ENCODE results near the gene CACNA1A.
"Not testable (repeated sequence)": the region's sequence is repeated elsewhere in the genome, so short reads cannot be mapped to it uniquely, and the experiment has no call there.

Gene CACNA1A

DNA sequence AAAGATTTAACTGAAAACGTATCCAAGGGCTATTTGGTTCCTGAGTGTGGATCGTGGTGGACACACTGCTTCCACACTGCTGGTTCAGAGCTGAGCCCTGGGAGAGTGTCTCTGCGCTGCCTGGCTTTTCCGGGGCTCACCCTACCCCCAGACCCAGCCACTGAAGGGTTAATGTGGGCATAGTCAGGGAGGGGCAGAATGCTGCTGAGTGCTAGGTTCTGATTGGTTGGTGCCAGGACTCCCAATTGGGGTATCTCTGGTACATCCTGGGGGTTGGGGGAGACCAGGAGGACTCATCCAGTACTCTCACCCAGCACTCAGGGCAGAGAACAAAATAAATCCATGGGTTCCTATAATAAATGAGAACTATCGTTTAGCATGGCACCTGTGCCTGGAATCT is 142.3 kb downstream of the CACNA1A start:
- no peak for DNase-seq (ENCODE audit: low spot score)

- DNase-seq (ENCODE audit: low spot score): no peak
Observed at GRCh38 chr19:13363245-13363644, 143.0 kb downstream of the CACNA1A start.

GRCh38 chr19:13362668-13363067 is 143.6 kb downstream of the CACNA1A start:
- no peak for DNase-seq (ENCODE audit: low spot score)

DNA sequence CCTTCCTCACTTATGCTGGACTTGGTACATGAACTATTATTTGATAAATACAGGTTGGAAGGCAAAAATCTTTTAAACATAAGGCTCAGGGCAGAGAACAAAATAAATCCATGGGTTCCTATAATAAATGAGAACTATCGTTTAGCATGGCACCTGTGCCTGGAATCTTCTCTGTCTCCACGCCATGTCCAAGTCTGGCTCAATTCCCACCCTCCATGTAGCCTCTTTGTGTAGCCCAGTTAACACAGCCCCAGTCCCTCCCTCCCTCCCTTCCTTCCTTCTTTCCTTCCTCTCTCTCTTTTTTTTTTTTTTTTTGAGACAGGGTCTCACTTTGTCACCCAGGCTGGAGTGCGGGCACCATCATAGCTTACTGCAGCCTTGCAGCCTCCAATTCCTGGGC is 144.6 kb downstream of the CACNA1A start:
- DNase-seq (ENCODE audit: low spot score): not testable (repeated sequence)

DNA sequence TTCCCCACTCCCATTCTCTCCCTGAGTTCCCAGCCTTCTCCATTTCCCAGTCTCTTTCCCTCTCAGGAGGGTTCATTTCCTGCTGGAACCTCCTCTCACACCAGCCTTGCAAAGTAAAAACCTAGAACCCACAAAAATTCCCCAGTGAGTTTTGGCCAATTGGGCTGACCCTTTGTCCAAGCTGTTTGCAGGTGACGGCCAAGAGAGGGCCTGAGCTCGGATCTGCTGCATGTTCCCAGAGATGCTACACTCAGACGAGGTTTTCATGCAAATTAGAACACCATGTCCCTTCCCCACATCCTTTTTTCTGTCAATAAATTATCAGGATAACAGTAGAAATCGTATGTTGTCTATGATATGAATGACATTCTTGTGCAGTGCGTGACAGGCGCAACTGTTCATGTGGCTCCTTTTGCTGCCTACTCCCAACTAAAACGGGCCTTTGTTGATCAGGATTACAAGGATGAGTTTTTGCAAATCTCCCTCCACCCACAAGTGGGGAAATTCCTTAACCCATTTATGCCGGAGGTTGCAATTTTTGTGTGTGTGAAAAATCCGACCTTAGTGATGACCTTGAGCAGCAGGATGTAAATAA is 149.5 kb downstream of the CACNA1A start:
- no peak for DNase-seq (ENCODE audit: low spot score)

DNA sequence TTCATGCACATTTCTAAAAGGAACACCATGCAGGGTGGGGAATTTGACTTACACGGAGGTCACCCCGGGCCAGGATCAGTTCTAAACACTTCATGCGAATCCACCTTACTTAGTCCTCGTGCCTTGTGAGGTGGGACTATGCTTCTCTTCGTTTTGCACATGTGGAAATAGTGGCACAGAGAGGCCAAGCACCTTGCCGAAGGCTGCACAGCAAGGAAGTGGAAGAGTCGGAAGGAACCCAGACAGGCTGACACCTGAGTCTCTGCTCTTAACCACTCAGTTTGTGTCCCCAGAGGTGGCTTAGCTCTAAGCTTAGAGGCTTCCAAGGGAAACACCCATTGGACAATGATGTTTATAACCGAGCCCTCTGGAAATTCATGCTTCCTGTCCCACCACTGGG is 150.1 kb downstream of the CACNA1A start:
- no peak for DNase-seq (ENCODE audit: low spot score)

- no peak for DNase-seq (ENCODE audit: low spot score)
Observed at GRCh38 chr19:13355356-13355755, 150.9 kb downstream of the CACNA1A start.

DNA sequence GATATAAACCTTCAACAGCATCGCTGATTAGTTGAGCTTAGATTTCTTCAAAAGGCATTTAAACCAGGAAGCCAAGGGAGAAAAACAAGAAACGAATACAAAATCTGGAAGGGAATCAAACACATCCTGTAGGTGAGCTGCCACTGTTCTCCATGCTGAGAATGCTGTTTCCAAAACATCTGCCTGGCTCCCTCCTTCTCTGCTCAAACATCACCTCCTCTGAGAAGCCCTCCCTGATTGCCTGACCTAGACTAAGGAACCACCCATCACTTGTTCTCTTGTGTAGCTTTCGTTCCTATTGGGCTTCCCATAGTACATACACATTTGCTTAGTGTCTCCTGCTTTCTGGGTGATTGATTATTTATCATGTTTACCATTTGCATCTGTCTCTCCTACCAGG is 152.7 kb downstream of the CACNA1A start:
- no peak for DNase-seq (ENCODE audit: low spot score)

- no peak for DNase-seq (ENCODE audit: low spot score)
Observed at GRCh38 chr19:13350759-13351158, 155.5 kb downstream of the CACNA1A start.

DNA sequence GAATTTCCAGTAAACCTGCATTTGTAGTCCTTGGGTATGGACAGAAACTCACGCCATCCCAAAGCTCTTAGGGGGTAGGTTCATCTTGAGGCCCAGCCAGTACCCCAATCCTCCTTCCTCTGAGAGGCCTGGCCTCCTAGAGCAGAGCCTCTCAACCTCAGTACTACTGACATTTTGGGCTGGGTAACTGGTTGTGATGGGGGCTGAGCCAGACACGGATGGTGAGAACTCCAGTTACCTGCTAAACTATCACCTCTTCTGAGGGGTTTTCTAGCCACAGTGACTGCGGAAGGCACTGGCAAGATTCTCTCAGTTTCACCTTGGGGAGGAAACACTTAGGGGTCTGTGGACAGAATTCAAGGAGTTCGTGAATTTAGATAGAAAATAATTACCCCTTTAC is 156.2 kb downstream of the CACNA1A start:
- no peak for DNase-seq (ENCODE audit: low spot score)

DNA sequence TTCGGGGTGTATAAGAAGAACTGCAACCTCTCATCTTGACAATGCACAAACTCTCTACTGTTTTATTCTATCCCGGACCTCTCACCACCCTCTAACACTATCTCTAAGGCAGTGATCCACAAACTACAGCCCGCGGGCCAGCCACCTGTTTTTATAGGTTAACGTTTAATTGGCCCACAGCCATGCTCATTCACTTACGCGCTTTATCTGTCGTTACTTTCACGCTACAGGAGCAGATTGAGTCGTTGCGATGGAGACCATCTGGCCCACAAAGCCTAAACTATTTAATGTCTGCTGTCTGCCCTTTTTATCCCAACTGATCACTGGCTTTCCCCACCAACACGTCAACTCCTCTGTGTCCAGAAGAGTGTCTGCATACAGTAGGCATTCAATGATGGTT is 158.9 kb downstream of the CACNA1A start:
- no peak for DNase-seq (ENCODE audit: low spot score)

GRCh38 chr19:13343514-13343913 is 162.8 kb downstream of the CACNA1A start:
- DNase-seq (ENCODE audit: low spot score): no peak

DNA sequence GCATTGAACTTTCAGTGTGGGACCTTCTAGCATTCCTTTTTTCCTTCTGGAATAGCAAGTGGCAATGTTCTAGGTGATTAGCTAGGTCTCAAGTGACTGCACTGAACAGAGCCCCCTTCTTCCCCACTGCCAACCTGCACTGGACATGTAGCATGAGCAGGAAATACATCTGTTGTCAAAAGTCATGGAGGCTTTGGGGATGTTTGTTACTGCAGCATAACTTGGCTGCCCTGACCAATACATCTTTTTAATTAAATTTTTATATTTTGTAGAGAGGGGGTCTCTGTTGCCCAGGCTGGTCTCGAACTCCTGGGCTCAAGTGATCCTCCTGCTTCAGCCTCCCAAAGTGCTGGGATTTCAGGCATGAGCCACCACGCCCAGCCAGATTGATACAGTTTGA is 163.6 kb downstream of the CACNA1A start:
- no peak for DNase-seq (ENCODE audit: low spot score)

- DNase-seq (ENCODE audit: low spot score): no peak
Observed at GRCh38 chr19:13339869-13340268, 166.4 kb downstream of the CACNA1A start.

GRCh38 chr19:13337181-13337580 is 169.1 kb downstream of the CACNA1A start:
- DNase-seq (ENCODE audit: low spot score): no peak

- no peak for DNase-seq (ENCODE audit: low spot score)
Observed at GRCh38 chr19:13334801-13335481, 171.3 kb downstream of the CACNA1A start.

DNA sequence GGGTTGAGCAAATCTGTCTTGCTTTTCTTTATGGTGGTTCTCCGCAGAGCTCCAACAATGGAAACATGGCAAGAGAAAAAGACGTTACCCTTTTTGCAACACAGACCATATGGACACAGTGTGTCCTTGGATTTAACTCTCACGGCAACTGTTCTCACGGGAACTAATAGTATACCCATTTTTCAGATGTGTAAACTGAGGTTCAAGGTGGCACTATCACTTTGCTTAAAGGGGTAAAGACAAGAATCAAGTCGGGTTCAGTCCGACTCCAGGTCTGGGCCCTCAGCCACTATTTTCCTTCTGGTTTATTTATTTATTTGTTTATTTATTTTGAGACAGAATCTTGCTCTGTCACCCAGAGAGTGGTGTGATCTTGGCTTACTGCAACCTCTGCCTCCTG is 176.0 kb downstream of the CACNA1A start:
- DNase-seq (ENCODE audit: low spot score): no peak

DNA sequence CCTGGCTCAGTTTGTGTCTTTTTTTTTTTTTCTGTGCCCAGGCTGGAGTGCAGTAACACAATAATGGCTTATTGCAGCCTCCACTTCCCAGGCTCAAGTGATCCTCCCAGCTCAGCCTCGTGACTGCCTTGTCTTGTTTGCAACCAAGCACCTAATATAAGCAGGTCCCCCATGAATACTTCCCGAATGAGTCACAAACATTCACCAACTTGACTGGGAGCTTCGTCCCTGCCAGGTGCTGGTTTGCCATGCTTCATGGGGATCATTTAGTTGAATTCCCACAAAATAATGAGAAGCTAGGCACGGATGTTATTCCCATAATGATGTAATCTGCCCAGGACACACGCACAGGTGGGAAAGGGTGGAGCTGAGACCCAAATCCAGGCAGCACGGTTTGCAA is 176.5 kb downstream of the CACNA1A start:
- no peak for DNase-seq (ENCODE audit: low spot score)

DNA sequence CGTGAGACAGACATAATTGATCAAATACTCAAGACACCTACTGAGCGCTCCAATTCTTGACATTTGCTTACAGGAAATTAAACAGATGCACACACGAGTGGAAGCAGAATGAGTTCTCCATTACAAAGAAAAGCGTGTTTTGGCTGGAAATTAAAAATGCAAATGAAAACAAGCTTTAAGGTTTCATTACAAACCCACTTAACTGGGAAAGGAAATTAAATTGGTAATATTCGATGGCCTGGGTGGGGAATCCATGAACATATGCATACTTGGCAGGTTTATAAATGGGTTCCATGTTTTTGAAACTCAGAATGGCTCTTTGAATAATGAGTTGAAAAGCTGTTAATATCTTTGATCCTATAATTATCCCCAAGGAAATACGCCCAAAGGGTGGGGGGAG is 178.0 kb downstream of the CACNA1A start:
- no peak for DNase-seq (ENCODE audit: low spot score)

DNA sequence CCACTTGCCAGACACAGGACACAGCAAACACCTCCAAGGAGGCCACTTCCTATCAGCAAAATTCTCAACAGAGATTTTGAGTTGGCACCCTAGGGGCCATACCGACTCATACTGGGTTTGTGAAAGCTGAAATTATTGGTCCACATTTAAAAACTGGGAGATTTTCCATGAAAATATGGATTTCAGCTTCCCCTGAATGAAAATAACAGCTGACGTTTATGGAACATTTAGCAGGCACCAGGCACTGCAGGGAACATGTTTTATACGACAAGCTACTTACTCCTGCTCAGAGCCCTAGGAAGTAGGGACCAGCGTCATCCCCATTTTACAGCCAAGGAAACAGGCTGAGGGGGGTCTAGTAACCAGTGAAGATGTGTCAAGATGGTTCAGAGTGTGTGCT is 186.8 kb downstream of the CACNA1A start:
- no peak for DNase-seq (ENCODE audit: low spot score)

GRCh38 chr19:13318190-13318589 is 188.1 kb downstream of the CACNA1A start:
- no peak for DNase-seq (ENCODE audit: low spot score)

- DNase-seq (ENCODE audit: low spot score): no peak
Observed at GRCh38 chr19:13315495-13315894, 190.8 kb downstream of the CACNA1A start.

DNA sequence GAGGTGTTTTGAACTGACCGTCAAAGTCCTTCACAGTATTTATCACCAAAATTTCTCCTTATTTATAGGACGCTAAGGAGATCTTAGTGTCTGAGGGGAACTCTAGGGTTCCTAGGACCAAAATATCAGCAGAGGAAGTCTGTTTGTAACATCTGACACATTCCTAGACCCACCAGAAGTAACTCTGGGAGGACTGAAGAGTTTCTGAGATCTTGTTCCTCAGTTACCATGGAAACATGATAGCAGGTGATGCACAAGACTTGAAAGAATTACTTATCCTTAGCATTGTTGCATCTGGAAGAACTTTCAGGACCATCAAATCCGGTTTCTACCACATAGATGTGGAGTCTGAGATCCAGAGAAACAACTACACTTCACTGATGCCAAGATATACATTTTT is 191.5 kb downstream of the CACNA1A start:
- DNase-seq (ENCODE audit: low spot score): no peak

- DNase-seq (ENCODE audit: low spot score): no peak
Observed at GRCh38 chr19:13313875-13314274, 192.4 kb downstream of the CACNA1A start.

Measured in AG20443 (cell line).